Neural cell (in vitro differentiated cells): ENCODE measurements around the gene TMEM184B.

Experiments used
- EZH2 ChIP-seq: fragments of 200-600, 300-800 bp; shearing (Covaris generic), sonication (generic); IDR thresholded peaks from 2 replicates; pipeline ENCODE4 v1.6.1; 2014; ENCODE audit warnings: antibody characterized with exemption, low read length, borderline replicate concordance, mild to moderate bottlenecking; ENCODE audit not compliant: insufficient read depth, poor library complexity, severe bottlenecking
- POLR2AphosphoS5 ChIP-seq: IDR thresholded peaks from 2 replicates; pipeline ENCODE4 v1.6.1; 2012
- TF ChIP-seq, protein P1 (sequence below): fragments of 450-650 bp; IDR thresholded peaks from 2 replicates; pipeline ENCODE4 v1.5.1; 2014; ENCODE audit warnings: antibody characterized with exemption, mild to moderate bottlenecking, moderate library complexity; ENCODE audit not compliant: poor library complexity, severe bottlenecking

DNA sequence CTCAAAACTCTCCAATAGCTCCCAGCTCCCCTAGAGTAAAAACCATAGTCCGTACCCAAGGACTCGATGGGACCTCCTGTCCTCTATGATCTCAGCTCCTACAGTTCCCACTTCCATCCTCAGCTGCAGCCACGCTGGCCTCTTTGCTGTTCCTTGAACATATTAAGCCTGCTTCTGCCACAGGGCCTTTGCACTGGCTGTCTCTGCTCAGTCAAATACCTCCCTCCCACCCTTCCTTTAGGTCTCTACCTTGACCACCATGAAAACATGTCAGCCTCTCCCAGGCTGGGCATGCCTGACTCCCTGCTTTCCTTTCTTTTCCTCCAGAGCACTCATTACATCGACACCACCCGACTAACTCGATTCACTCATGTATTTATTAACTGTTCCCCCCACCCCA, 24.5 kb downstream of the TMEM184B start:
- TF ChIP-seq, protein P1, sequence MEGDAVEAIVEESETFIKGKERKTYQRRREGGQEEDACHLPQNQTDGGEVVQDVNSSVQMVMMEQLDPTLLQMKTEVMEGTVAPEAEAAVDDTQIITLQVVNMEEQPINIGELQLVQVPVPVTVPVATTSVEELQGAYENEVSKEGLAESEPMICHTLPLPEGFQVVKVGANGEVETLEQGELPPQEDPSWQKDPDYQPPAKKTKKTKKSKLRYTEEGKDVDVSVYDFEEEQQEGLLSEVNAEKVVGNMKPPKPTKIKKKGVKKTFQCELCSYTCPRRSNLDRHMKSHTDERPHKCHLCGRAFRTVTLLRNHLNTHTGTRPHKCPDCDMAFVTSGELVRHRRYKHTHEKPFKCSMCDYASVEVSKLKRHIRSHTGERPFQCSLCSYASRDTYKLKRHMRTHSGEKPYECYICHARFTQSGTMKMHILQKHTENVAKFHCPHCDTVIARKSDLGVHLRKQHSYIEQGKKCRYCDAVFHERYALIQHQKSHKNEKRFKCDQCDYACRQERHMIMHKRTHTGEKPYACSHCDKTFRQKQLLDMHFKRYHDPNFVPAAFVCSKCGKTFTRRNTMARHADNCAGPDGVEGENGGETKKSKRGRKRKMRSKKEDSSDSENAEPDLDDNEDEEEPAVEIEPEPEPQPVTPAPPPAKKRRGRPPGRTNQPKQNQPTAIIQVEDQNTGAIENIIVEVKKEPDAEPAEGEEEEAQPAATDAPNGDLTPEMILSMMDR: no peak
- TF ChIP-seq POLR2AphosphoS5: no peak
- TF ChIP-seq EZH2: no peak
